ENCODE data around the gene WASHC3.
"Not testable (repeated sequence)": the region's sequence is repeated elsewhere in the genome, so short reads cannot be mapped to it uniquely, and the experiment has no call there.

The WASHC3 gene

GRCh38 chr12:102061560-102062418 lies at the start of gene WASHC3:
WASHC3 (minus strand) TSS chr12:102061991; CDS start chr12:102061962, 29 bp downstream.
- DNase-seq, result peak; percentile 75 to 98 (median 93)

- DNase-seq, result no peak
Observed at GRCh38 chr12:102110782-102111181, 49.0 kb upstream of the WASHC3 start.

- no peak for DNase-seq
Observed at GRCh38 chr12:102107970-102108369, 46.2 kb upstream of the WASHC3 start.

GRCh38 chr12:102106905-102107304 lies 45.1 kb upstream of the WASHC3 start:
- no peak for DNase-seq

GRCh38 chr12:102096855-102097254 lies 35.1 kb upstream of the WASHC3 start:
- no peak for DNase-seq

- no peak for DNase-seq
Observed at GRCh38 chr12:102095677-102096263, 34.0 kb upstream of the WASHC3 start.

GRCh38 chr12:102093319-102093718 lies 31.5 kb upstream of the WASHC3 start:
- DNase-seq, result no peak

- DNase-seq, result not testable (repeated sequence)
Observed at GRCh38 chr12:102089228-102089835, 27.5 kb upstream of the WASHC3 start.

GRCh38 chr12:102080842-102081241 lies 19.1 kb upstream of the WASHC3 start:
- no peak for DNase-seq

- DNase-seq, result not testable (repeated sequence)
Observed at GRCh38 chr12:102072092-102072491, 10.3 kb upstream of the WASHC3 start.

GRCh38 chr12:102069707-102070106 lies 7.9 kb upstream of the WASHC3 start:
- DNase-seq, result no peak

- no peak for DNase-seq
Observed at GRCh38 chr12:102067574-102068258, 5.9 kb upstream of the WASHC3 start.

- DNase-seq, result peak in 1 of 56 donors; percentile 17
Observed at GRCh38 chr12:102064476-102064875, 2.7 kb upstream of the WASHC3 start.

GRCh38 chr12:102063069-102063468 lies 1.3 kb upstream of the WASHC3 start:
- no peak for DNase-seq

GRCh38 chr12:102062419-102062806 lies 622 bp upstream of the WASHC3 start:
- DNase-seq, result no peak

GRCh38 chr12:102061096-102061559 lies 663 bp downstream of the WASHC3 start:
- DNase-seq, result no peak

GRCh38 chr12:102059343-102059742 lies 2.4 kb downstream of the WASHC3 start:
- no peak for DNase-seq

GRCh38 chr12:102054345-102054744 lies 7.4 kb downstream of the WASHC3 start:
- DNase-seq, result no peak

- DNase-seq, result no peak
Observed at GRCh38 chr12:102053062-102053349, 8.8 kb downstream of the WASHC3 start.

GRCh38 chr12:102052192-102053061 lies 9.4 kb downstream of the WASHC3 start:
- DNase-seq, result no peak

- no peak for DNase-seq
Observed at GRCh38 chr12:102051431-102051965, 10.3 kb downstream of the WASHC3 start.
